AML-193 (cell line): ENCODE data around the gene ROBO3.

Experiments used
- DNase-seq, 2 experiments: peaks; one replicate each; lab custom pipeline; 2025; lab: John Stamatoyannopoulos, UW

ROBO3 gene

DNA sequence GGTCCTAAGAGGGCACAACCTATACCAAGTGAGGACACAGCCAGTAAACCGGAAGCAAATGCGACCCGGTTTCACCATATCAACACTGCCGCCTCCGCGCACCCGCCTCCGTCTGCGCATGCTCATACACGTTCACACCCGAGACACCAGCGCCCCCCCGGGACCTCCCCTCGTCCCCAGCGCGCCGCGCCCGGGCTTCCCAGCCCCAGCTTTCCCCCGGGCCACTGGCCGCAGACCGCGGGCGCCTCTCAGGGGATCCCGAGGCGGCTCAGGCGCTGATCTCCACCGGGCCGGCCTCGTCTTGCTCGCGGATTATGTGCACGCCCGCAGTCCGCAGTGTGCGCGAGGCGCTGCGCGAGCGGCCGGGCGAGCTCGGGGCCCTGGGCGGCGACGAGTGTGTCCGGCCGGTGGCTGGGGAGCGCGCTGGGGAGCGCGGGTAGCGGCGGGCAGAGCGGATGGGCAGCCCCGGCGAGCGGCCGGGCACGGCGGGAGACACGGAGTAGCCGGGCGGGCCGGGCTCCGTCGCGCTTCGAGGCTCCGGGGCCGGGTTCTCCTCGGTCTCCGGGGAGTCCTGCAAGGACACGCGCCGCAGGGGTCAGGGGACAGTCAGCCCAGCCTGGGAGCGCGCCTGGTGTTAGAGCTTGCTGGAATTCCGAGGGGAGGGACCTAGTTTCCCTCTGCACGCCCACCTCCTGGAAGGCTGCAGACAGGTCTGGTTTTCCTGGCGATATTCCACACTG lies 55.8 kb downstream of the ROBO3 start:
- no peak for DNase-seq

DNA sequence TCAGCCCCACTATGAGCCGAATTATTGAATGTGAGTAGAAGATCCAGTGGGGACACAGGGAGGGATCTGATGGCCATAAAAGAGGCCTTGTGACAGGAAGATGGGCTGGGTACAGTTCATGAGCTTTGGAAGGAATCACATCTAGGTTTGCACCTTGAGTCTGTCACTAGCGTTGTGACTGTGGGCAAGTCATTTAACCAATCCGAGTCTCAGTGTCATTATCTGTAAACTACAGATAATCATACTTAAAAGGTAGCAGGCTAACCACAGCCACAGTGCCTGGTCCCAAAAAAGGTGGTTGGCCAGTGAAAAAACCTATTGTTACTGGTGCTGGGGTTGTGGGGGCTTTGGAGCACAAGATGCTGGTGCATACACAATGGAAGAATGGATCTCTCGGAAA lies 57.6 kb downstream of the ROBO3 start:
- DNase-seq = no peak

DNA sequence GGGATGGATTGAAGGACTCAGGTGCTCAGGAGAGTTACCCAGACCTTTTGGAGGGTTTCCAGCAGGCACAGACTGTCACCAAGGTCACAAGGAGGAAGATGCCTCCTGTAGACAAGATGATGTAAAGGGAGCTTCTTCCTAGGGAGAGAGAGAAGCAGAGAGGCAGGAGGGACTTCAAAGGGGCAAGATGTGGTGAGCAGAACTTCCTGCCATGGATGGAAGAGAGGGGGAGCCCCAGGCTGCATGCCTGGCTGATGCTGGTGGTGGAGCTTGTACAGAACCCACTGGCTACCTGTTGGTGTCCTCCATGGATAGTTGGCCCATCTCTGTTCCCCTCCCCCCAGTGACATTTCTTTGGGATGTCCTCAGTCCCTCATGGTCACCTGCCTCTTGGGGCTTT lies 58.1 kb downstream of the ROBO3 start:
- no peak for DNase-seq

DNA sequence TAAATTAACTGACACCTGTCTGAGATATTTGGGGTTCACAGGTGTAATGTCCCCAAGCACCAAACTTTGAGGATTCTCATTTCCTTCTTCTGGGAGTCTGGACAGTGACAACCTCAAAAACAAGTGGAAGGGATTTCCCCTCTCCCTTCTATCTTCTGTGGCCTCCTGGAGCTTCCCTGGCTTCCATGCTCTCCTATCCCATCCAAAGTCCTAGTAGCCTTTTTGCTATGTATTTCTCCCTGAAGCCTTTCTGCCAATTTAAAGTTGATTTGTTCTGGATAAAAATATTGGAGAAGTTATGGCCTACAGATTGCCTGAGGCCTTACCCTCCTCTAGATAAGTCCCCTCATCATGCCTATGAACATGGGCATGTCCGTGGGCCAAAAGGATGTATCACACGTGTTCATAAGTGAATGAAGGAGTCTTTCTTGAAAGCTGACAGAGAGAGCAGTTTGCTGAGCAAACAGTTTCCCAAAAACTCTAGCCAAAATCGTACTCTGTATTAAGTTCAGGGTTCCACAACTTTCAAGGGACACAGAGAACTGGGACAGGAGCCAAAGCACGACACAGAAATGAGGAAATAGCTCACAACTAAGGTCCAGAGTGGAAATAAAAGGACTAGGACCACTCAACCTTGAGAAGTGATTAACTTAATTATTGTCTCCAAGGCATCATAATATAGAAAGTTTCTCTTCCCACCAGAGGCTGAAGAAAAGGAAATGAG lies 63.9 kb downstream of the ROBO3 start:
- no peak for DNase-seq

DNA sequence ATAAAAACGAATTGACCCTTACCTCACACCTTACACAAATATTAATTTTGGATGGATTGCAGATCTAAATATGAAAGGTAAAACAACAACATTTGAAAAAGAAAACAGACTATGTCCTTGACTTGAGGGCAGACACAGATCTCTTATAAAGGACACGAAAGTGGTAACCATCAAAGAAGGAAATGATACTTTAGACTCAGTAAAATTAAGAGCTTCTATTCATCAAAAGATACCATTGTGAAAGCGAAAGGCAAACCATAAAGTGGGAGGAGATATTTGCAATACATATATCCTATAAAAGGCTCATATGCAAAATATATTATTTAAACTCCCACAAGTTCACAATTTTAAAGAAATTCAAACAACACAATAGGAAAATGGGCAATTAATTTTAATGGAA lies 65.6 kb downstream of the ROBO3 start:
- DNase-seq = no peak
